ENCODE measurements around the gene DLK1. TPM values are rescaled to one million over a fixed set of nuclear protein-coding genes. Genes with fewer than 3 reads are reported as not detected.
A peak's percentile ranks its signal among the peaks of the same experiment; 100 is the strongest.

DLK1 gene
- total RNA-seq, 1 experiment from 2014 or later: 3.3 TPM

DNA sequence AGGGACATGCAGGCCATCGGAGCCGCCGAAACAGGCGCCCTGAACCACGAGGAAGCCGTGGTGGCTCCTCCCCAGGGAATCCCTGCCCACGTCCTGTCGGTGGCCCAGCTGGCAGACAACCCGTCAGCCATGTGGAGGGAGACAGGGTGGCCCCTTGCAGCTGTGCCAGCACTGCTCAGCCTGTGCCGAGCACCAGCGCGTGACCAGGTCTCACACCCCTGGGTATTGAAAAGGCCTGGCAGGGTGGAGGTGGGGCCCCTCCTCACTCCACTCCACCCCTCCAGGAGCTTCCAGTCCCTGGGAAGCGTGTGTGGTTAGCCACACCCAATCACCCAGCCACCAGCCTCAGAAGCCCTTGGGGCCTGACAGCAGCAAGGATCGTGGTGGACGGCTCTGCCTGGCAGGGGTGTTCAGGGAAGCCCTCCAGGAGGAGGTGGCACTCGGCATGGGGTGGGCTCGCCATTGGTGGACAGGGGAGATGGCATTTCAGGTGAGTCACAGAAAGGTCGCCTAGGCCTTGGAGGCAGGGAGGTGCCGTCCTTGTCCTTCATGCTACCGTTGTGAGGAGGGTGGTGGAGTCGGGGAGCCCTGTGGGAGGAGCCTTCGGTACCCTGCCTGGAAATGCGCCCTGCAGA lies 12.3 kb upstream of the DLK1 start:
- H3K36me3 Mint-ChIP-seq: no peaks in the 10 kb centered on the region
- peaks cover 5% of the 10 kb centered on the region; the same call in 1 of the 2 replicates for H3K9me3 Mint-ChIP-seq
- ATAC-seq (no peak), DNase-seq (ENCODE audit: low spot score) (no peak)
- H3K4me3 Mint-ChIP-seq: no peak overlapping the region
- ChIA-PET CTCF (interaction anchor here (0.5 kb wide), 1 partner anchor 144 kb away, joined by 3 read pairs; no protein-coding TSS in a partner anchor), POLR2A (no interaction called here)
- no peak overlapping the region for H3K27ac Mint-ChIP-seq
- no peak for TF ChIP-seq TCF7 (CRISPR knock-in tag; IDR thresholded peaks at IDR 0.05; ENCODE audit: low read depth)
- 0 out of 2 replicates have a peak, but pooled peaks have one; percentile 32 for TF ChIP-seq FOXP1 (CRISPR knock-in tag; IDR thresholded peaks at IDR 0.05; ENCODE audit: borderline replicate concordance)
- peaks cover 35% of the 10 kb centered on the region for H3K4me1 Mint-ChIP-seq
- peaks cover 24% of the 10 kb centered on the region for H3K27me3 Mint-ChIP-seq (ENCODE audit: low read depth)

DNA sequence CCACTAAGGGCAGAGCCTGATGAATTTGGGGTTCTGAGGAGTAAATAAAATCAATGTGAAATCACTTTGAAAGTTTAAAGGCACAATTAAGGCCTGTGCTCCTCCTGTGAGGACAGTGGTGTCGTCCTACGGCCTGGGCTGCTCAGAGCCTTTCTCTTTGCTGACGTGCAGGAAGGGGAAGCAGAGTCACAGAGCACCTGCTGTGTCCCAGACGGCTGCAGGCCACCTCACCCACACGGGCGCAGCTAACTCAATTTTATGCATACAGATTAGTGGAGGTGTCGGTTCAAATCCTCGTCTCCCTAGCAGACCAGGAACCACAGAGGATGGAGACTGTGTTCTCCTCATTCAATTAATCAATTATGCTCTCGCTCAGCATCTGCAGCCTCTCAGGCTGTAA lies 11.4 kb upstream of the DLK1 start:
- CTCF ChIA-PET: no interaction called here
- Mint-ChIP-seq H3K4me3 (no peak overlapping the region), H3K4me1 (peaks cover 31% of the 10 kb centered on the region), H3K27me3 (ENCODE audit: low read depth) (peaks cover 23% of the 10 kb centered on the region), H3K27ac (no peak overlapping the region), H3K9me3 (peaks cover 5% of the 10 kb centered on the region; the same call in 1 of the 2 replicates), H3K36me3 (no peaks in the 10 kb centered on the region)
- DNase-seq (ENCODE audit: low spot score): no peak
- POLR2A ChIA-PET: no interaction called here
- TF ChIP-seq NR3C1 (CRISPR knock-in tag; conservative IDR thresholded peaks at IDR 0.05; ENCODE audit: low read depth) (no peak), CREB1 (CRISPR knock-in tag; IDR thresholded peaks at IDR 0.05) (no peak), IRF2 (CRISPR knock-in tag; IDR thresholded peaks at IDR 0.05; ENCODE audit: borderline replicate concordance, low read depth) (no peak), FOXK1 (CRISPR knock-in tag; IDR thresholded peaks at IDR 0.05) (no peak), ZNF121 (CRISPR knock-in tag; IDR thresholded peaks at IDR 0.05) (no peak), ESRRA (CRISPR knock-in tag; IDR thresholded peaks at IDR 0.05; ENCODE audit: borderline replicate concordance) (no peak)
- TF ChIP-seq, protein P1, sequence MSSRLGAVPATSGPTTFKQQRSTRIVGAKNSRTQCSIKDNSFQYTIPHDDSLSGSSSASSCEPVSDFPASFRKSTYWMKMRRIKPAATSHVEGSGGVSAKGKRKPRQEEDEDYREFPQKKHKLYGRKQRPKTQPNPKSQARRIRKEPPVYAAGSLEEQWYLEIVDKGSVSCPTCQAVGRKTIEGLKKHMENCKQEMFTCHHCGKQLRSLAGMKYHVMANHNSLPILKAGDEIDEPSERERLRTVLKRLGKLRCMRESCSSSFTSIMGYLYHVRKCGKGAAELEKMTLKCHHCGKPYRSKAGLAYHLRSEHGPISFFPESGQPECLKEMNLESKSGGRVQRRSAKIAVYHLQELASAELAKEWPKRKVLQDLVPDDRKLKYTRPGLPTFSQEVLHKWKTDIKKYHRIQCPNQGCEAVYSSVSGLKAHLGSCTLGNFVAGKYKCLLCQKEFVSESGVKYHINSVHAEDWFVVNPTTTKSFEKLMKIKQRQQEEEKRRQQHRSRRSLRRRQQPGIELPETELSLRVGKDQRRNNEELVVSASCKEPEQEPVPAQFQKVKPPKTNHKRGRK (CRISPR knock-in tag; IDR thresholded peaks at IDR 0.05; ENCODE audit: borderline replicate concordance): no peak
- TF ChIP-seq, protein P2, sequence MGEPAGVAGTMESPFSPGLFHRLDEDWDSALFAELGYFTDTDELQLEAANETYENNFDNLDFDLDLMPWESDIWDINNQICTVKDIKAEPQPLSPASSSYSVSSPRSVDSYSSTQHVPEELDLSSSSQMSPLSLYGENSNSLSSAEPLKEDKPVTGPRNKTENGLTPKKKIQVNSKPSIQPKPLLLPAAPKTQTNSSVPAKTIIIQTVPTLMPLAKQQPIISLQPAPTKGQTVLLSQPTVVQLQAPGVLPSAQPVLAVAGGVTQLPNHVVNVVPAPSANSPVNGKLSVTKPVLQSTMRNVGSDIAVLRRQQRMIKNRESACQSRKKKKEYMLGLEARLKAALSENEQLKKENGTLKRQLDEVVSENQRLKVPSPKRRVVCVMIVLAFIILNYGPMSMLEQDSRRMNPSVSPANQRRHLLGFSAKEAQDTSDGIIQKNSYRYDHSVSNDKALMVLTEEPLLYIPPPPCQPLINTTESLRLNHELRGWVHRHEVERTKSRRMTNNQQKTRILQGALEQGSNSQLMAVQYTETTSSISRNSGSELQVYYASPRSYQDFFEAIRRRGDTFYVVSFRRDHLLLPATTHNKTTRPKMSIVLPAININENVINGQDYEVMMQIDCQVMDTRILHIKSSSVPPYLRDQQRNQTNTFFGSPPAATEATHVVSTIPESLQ (CRISPR knock-in tag; IDR thresholded peaks at IDR 0.05): no peak
- TF ChIP-seq, protein P3, sequence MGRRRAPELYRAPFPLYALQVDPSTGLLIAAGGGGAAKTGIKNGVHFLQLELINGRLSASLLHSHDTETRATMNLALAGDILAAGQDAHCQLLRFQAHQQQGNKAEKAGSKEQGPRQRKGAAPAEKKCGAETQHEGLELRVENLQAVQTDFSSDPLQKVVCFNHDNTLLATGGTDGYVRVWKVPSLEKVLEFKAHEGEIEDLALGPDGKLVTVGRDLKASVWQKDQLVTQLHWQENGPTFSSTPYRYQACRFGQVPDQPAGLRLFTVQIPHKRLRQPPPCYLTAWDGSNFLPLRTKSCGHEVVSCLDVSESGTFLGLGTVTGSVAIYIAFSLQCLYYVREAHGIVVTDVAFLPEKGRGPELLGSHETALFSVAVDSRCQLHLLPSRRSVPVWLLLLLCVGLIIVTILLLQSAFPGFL (CRISPR knock-in tag; IDR thresholded peaks at IDR 0.05; ENCODE audit: borderline replicate concordance): no peak
- TF ChIP-seq, protein P4, sequence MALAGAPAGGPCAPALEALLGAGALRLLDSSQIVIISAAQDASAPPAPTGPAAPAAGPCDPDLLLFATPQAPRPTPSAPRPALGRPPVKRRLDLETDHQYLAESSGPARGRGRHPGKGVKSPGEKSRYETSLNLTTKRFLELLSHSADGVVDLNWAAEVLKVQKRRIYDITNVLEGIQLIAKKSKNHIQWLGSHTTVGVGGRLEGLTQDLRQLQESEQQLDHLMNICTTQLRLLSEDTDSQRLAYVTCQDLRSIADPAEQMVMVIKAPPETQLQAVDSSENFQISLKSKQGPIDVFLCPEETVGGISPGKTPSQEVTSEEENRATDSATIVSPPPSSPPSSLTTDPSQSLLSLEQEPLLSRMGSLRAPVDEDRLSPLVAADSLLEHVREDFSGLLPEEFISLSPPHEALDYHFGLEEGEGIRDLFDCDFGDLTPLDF (CRISPR knock-in tag; IDR thresholded peaks at IDR 0.05): no peak
- TF ChIP-seq, protein P5, sequence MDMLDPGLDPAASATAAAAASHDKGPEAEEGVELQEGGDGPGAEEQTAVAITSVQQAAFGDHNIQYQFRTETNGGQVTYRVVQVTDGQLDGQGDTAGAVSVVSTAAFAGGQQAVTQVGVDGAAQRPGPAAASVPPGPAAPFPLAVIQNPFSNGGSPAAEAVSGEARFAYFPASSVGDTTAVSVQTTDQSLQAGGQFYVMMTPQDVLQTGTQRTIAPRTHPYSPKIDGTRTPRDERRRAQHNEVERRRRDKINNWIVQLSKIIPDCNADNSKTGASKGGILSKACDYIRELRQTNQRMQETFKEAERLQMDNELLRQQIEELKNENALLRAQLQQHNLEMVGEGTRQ (CRISPR knock-in tag; IDR thresholded peaks at IDR 0.05): no peak
- no peak for ATAC-seq

DNA sequence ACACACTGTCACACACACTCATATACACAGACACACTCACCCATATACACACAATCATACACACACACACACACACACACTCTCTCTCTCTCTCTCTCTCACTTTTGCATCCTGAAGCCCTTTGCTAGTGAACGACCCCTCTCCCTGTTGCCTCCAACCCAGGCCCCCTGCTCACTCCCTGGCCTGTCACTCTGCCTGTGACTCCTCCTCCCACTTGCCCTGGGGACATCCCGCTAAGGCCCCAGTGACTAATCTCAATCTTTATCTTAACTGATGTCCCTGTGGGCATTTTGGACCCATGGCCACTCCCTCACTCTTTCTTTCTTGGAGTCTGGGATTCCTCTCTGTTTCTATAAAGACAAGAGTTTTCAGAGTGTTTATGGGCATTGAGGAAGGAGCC lies 10.9 kb upstream of the DLK1 start:
- no peak overlapping the region for H3K4me3 Mint-ChIP-seq
- H3K27me3 Mint-ChIP-seq (ENCODE audit: low read depth): peaks cover 18% of the 10 kb centered on the region
- H3K27ac Mint-ChIP-seq: no peak overlapping the region
- DNase-seq (ENCODE audit: low spot score) (no peak), ATAC-seq (no peak)
- H3K4me1 Mint-ChIP-seq: peaks cover 26% of the 10 kb centered on the region
- CTCF ChIA-PET: no interaction called here
- POLR2A ChIA-PET: no interaction called here
- H3K9me3 Mint-ChIP-seq: peaks cover 5% of the 10 kb centered on the region; the same call in 1 of the 2 replicates
- H3K36me3 Mint-ChIP-seq: no peaks in the 10 kb centered on the region
- no peak for TF ChIP-seq CBFB (CRISPR knock-in tag; IDR thresholded peaks at IDR 0.05; ENCODE audit: low read depth)
- no peak for TF ChIP-seq NFATC4 (CRISPR knock-in tag; IDR thresholded peaks at IDR 0.05)
- TF ChIP-seq GRHL2 (CRISPR knock-in tag; IDR thresholded peaks at IDR 0.05; ENCODE audit: insufficient replicate concordance, severe bottlenecking): no peak
- TF ChIP-seq, protein P6, sequence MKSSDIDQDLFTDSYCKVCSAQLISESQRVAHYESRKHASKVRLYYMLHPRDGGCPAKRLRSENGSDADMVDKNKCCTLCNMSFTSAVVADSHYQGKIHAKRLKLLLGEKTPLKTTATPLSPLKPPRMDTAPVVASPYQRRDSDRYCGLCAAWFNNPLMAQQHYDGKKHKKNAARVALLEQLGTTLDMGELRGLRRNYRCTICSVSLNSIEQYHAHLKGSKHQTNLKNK (CRISPR knock-in tag; IDR thresholded peaks at IDR 0.05): no peak
- TF ChIP-seq JAZF1 (CRISPR knock-in tag; IDR thresholded peaks at IDR 0.05): no peak
- no peak for TF ChIP-seq OVOL2 (CRISPR knock-in tag; IDR thresholded peaks at IDR 0.05; ENCODE audit: borderline replicate concordance)
- TF ChIP-seq, protein P7, sequence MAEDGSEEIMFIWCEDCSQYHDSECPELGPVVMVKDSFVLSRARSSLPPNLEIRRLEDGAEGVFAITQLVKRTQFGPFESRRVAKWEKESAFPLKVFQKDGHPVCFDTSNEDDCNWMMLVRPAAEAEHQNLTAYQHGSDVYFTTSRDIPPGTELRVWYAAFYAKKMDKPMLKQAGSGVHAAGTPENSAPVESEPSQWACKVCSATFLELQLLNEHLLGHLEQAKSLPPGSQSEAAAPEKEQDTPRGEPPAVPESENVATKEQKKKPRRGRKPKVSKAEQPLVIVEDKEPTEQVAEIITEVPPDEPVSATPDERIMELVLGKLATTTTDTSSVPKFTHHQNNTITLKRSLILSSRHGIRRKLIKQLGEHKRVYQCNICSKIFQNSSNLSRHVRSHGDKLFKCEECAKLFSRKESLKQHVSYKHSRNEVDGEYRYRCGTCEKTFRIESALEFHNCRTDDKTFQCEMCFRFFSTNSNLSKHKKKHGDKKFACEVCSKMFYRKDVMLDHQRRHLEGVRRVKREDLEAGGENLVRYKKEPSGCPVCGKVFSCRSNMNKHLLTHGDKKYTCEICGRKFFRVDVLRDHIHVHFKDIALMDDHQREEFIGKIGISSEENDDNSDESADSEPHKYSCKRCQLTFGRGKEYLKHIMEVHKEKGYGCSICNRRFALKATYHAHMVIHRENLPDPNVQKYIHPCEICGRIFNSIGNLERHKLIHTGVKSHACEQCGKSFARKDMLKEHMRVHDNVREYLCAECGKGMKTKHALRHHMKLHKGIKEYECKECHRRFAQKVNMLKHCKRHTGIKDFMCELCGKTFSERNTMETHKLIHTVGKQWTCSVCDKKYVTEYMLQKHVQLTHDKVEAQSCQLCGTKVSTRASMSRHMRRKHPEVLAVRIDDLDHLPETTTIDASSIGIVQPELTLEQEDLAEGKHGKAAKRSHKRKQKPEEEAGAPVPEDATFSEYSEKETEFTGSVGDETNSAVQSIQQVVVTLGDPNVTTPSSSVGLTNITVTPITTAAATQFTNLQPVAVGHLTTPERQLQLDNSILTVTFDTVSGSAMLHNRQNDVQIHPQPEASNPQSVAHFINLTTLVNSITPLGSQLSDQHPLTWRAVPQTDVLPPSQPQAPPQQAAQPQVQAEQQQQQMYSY (CRISPR knock-in tag; IDR thresholded peaks at IDR 0.05): no peak
